HG02610 (cell line): ENCODE data around the gene PARK7.
"Not testable (repeated sequence)": the region's sequence is repeated elsewhere in the genome, so short reads cannot be mapped to it uniquely, and the experiment has no call there.

Experiments
- ATAC-seq: cut with Tn5 transposase; IDR thresholded peaks from one replicate; pipeline ENCODE4 v1.9.1; 2021; ENCODE audit warnings: mild to moderate bottlenecking, moderate library complexity; ENCODE audit not compliant: unreplicated experiment

Gene PARK7

DNA sequence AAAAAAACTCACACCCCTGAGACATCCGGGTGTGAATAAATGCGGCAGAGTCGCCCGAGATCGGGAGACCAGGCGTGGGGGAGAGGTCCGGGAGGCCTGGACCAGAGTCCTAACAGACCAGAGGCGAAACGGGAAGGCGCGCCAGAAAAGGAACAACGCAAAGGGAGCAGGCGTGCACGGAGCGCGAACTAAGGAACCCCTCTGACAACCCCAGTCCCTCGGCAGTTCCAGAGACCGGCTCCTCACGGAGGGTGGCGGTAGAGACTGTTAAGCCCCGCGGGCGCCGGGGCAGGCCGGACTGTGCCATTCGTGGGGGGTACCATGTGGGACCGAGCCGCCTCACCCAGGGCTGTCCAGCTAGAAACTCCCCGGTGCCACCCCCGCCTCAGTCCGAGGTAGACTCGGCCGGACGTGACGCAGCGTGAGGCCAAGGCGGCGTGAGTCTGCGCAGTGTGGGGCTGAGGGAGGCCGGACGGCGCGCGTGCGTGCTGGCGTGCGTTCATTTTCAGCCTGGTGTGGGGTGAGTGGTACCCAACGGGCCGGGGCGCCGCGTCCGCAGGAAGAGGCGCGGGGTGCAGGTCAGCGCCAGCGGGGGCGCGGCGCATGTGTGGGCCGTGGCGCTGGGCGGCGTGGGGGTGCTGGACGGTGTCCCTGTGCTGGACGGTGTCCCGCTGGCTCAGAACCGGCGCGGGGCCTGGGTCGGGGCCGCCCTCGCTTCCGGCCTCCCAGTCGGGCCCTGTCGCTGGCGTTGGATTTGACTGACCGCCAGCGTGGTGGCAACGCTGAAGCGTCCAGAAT lies at the start of gene PARK7:
PARK7 (plus strand) TSS at position 496 of the 798 bp plus-strand sequence. CDS start 1,075 bp downstream, outside the sequence.
- ATAC-seq: peak; percentile 92

DNA sequence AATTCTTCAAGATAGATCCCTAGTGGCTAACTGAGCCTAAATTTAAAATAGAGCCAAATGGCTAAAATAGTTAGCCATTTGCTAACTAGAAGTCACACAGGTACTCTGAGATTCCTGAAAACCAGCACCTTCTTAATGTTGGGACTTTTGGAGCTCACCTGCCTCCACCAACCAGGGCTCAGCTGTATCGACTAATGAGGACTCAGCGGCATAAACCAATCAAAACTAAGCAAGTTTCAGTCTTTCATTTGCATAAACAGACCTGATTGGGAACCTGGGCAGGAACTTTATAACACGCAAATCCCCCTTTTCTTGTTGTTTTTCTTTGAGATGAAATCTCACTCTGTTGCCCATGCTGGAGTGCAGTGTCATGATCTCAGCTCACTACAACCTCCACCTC lies 49.4 kb upstream of the PARK7 start:
- ATAC-seq: no peak

DNA sequence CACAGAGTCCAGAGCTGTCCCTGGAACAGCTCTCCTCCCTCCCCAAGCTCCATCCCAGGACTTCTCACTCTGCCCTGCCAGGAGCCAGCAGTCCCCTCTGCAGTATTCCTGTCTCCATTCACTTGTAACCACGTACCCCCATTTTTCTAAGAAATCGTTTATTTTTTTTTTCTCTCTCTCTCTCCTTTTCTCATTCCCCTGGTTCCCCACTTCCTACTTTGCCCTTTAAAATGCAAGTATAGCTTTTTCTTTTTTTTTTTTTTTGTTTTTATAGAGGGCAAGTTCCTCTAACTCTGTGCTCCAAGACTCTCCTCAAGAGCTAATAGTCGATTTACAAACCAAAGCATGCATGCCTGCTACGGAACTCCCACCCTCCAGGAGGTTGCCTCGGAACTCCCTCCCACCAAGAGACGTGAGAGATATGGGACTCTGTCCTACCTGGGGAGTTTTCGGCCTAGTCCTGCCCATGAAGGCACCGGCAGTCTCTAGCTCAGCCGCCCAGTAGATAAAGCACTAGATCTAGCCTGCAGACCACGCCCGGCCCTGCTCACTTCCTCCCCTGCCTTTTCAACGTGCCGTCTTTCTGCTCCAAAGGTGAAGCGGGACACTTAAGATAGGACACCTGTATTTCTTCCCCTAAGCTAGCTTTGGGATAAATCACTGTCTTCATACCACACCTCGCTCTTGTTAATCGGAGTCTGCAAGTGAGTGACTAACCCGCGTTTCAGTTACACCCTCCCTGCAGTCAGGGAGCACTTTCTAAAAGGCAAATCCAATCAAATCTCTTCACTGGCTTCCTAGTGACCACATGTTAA lies 48.6 kb upstream of the PARK7 start:
- no peak for ATAC-seq

DNA sequence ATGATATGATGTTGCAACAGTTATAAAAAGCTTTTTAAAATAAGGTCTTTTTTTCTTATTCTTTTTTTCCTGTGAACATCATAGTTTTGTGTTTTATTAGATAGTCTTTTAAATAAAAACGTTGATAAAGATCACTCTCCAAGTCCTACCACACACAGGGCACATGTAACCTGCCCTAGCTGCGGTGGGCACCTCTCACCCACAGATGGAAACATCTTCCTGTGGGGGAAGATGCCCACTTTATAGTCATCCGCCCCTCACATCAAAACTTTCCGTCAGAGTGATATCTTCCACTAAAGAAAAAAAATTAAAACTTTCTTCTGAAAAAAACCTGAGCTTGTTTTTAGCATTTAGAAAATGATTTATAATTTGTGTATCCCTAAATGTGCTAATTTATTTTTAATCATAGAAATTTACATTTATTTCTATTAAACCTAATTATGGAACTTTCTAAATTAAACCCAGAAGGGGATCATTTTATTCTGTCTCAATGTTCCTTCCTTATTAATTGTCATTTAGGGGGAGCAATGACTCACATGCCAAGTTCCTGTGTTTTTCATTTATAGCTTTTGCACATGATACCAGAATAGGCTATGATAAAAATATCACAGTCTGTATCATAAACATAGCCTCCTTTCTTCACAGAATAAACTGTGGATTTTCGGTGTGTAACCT lies 45.5 kb upstream of the PARK7 start:
- ATAC-seq: no peak

DNA sequence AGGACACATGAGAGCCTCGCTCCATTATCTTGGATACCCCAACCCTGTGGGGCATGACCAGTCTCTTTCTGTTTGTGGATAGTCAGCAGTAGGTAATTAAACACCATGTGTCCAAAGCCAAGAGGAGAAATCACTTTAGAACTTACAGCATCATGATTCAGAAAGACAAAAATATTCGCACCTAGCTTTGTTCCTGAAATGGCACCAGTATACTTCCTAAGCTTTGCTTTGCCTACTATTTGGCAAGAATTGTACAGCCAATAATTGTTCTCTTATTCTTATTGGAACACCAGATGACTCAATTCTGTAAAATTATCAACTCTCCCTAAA lies 45.0 kb upstream of the PARK7 start:
- ATAC-seq: no peak

DNA sequence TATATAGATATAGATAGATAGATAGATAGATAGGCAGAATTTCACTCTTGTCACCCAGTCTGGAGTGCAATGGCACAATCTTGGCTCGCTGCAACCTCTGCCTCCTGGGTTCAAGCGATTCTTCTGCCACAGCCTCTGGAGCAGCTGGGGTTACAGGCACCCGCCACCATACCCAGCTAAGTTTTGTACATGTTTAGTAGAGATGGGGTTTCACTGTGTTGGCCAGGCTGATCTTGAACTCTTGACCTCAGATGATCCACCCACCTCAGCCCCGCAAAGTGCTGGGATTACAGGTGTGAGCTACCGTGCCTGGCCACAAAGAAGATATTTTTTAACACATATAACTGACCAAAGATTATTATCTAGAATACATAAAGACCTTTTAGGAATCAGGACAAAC lies 43.5 kb upstream of the PARK7 start:
- not testable (repeated sequence) for ATAC-seq

DNA sequence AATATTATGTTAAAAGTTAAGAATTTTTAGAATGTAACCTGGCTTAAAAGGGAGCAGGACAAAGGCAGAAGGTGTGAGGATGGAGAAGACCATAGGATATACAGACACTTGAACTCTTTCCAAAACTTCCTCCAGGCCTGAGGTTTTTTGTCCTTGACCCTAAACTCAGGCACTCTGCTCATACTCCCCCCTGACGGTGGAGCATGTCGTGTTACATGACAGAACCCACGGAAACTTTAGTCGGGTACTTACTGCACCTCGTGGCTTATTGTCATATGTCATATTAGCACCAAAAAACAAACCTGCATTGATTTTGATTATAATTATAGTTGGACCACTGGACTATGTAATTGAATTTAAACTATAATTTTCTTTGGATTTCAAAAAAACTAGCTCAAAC lies 41.6 kb upstream of the PARK7 start:
- no peak for ATAC-seq

DNA sequence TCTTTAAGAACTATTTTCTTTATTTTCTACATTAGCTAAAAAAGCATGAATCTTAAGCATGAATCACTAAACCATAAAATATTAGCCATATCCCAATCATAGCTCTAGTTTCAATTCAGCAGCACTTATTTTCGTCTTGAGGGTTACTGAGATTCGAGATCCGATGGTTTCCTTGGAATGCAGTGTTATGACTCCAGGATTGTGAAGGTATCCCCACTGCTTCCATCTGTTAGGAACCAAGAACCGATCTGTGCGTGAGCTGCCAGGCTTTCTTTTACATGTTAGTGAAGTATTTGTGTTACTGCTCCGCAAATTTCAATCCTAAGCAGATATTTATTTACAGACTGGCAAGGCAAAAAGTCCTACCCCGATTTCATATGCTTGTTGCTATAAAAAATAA lies 39.7 kb upstream of the PARK7 start:
- ATAC-seq: no peak

DNA sequence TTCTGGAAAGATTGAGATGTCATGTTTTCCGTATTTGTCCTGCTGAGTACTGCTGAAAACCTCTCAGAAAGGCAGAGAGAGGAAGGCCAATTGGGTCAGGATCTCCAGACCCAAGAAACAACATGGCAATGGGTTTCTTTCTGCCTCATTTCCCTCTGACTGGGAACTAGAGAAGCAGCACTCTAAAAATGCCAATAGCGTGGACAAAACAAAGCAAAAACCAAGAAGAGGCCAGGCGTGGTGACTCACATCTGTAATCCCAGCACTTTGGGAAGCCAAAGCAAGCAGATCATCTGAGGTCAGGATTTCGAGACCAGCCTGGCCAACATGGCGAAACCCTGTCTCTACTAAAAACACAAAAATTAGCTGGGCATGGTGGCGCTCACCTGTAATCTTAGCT lies 39.2 kb upstream of the PARK7 start:
- no peak for ATAC-seq

DNA sequence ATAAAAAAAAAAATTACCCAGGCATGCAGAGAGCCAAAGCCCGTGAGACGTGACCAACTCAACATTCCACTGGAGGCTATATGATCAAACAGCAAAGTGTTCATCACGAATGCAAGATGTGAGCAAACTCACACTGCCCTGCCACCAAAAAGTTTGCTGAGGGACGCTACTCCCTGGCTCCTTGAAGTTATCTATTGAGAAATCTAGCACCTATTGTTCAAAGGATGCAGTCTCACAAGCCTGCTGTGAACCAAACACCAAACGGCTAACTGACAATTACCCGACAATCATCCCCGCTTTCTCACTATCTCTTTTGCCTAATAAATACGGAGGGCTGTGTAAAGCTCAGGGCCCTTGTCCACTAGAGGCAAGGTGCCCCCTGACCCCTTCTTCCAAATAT lies 34.5 kb upstream of the PARK7 start:
- ATAC-seq: not testable (repeated sequence)

DNA sequence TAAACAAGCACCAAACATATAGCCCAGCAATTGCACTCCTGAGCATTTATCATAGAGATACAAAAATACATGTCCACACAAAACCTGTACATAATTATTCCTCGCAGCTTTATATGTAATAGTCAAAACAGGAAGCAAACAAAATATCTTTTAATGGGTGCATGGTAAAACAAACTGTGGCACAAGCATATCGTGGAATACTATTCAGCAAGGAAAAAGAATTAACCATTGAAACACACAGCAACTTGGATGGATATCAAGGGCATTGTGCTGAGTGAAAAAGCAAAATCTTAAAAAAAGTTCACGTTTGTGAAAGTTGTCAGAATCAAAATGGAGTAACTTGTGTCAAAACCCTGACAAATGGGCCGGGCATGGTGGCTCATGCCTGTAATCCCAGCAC lies 33.3 kb upstream of the PARK7 start:
- no peak for ATAC-seq

DNA sequence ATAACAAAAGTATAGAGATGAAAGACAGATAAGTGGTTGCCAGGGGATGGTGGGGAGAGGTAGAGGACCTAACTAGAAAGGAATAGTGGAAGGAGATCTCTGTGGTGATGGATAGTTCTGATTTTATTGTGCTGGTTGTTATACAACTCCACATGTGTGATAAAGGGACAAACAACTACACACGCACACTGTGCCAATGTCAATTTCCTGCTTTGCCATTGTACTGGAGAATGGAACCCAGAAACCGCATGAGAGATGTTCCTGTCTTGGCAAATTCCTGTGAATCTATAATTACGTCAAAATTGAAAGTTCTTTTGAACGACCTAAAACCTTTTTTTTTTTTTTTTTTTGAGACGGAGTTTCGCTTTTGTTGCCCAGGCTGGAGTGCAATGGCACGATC lies 31.9 kb upstream of the PARK7 start:
- ATAC-seq: no peak

DNA sequence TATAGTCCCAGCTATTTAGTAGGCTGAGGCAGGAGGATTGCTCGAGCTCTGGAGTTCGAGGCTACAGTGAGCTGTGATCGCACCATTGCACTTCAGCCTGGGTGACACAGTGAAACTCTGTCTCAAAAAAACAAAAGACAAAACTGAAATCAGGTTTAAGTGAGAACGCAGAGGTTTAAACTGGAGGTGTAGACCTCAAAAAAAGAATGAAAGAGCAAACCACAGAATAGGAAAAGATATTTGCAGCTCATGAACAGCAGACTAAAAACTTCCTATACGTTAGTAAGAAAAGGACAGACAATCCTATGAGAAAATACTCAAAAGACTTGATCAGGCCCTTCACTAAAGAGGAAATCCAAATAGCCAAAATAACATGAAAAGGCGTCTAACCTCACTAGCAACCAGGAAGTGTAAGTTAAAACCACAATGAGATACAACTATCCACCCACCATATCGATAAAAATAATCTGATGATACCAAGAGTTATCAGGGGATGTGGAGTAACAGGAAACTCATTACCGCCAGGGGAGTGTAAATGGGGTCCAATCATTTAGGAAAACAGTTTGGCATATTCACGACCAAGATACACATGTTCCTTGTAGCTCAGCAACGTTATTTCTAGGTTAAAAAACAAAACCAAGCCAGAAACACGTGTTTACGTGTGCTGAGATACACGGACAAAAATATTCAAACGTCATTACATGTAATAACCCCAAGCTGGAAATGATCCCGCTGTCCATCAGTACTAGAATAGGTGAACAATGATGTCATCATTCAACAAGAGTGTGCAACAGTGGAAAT lies 30.7 kb upstream of the PARK7 start:
- no peak for ATAC-seq

DNA sequence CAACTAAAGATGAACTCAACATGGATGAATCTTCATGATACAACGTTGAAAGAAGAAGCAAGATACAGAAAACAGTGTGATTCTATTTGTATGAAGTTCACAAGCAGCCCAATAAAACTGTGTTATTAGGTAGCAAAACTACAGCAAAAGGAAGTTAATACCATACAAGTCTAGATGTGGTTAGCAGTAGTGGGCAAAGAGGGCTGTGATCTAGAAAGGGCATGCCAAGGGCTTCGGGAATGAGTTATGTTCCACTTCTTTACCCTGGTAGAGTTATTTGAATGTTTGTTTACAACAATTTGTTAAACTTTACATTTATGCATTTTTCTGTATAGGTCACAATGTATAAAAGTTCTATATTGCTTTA lies 30.1 kb upstream of the PARK7 start:
- ATAC-seq: no peak

DNA sequence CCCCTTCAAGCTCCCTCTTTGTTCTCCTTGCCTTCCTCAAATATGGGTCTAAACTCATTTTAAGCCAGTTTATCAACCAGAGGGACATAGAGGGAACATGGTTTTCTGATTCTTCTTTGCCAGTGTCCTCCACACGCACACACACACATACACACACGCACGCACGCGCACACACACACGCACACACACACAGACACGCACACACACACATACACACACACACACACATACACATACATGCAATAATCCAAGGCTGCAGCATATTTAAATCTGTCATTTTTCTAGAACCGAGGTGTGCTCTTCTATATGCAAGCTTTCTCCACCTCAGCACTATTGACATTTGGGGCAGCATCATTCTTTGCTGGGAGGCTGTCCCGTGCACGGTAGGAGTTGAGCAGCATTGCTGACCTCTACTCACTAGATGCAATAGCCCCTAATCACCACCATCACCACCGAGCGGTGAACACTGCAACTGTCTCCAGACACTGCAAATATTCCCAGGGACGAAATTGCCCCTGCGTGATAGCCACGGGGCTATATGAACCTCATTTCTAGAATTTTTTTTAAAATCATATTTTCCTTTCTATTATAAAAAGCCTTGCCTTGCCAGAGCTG lies 28.9 kb upstream of the PARK7 start:
- ATAC-seq: no peak

DNA sequence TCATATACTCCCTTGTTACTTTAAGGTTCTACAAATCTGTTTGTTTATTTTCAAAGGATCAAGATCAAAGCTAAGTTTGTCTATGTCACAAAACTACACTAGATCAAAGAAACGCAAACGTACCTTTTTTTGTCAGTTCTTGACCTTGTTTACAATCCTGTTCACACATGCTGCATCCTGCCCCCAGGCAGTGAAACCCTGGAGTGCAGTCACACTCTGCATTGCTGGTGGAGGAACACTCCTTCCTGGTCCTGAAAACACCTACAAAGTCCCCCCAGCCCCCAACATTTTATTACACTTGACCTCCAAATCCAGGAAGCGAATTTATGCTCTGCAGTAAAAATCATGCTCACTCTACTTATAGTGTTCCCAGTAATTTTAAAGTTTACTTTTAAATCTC lies 23.4 kb upstream of the PARK7 start:
- ATAC-seq: no peak

DNA sequence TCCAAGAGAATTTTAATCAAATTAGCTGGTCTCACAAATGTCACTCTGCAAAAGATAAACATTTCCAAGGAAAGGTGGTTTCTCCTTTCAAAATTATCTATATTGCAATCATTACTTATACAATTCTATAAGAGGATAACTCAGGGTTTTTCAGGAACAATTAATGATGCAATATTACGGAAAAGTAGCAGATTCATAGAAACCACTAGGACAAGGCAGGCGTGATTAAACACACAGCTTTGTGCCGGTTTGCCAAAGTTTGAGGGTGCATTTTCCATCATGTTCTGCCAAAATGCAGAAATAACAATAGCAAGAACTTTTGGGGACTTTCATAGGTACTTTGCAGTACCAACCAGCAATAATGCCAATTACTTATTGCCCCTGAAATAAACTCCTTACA lies 21.5 kb upstream of the PARK7 start:
- no peak for ATAC-seq

DNA sequence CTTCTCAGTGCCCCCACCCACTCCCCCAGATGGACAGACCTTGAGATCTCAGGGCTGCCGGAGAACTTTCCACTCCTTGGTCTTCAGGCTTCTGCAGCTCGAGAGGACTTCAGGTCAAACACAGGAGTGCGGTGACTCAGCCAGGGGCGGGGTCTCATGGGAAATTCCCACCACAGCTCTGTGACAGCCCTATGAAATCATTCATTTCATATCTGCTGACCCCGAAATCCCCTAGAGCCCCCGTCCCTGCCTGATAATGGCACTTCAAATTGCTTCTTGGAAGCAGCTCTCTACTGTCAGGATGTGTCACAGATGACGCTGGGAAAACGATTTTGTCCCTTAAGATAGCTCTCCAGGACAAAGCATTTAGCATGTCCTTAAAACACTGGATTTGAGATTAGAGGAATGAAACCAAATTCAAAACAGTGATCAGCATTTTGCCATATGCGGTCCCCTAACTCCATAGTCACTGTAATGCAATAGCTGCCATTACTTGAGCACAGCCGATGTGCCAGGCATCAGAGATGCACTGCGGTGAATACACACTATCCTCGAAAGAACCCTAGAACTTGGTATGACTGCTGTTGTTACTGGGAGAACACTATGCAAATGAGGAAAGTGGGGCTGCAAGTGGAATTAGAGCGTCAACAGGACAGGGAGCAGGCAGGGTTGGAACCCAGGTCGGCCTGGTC lies 20.6 kb upstream of the PARK7 start, which contains the start of gene TNFRSF9:
TNFRSF9 (minus strand) TSS at position 95 of the 692 bp plus-strand sequence. CDS start 845 bp downstream, outside the sequence.
- no peak for ATAC-seq

DNA sequence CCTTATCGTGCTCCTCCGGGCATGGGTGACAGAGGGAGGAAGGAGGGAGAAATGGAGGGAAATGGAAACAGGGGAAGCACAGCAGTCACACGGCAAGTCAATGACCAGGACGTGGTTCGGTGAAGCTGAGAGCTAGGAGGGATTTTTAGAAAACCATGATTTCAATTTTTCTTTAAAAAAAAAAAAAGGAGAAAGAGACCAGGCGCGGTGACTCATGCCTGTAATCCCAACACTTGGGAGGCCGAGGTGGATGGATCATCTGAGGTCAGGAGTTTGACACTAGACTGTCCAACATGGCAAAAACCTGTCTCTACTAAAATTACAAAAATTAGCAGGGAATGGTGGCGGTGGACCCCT lies 20.1 kb upstream of the PARK7 start:
- no peak for ATAC-seq
